Measurements from ENCODE around the gene FAM174C.

Gene FAM174C

DNA sequence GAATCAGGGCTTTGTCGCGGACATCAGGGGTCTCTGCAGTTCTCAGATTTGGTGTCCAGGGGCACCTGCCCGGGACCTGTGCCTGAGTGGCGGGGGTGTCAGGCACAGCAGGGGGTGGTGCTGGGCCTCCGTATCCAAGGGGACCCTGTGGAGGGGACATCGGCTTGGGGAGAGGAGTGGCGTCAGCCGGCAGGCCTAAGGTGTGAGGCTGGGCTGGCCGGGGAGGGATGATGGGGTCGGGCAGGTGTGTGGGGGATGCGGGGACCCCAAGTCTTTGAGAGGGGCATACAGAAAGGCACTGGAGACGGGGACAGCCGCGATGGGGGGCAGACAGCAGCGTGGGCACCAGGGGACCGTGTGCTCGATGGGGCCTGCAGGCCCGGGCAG, 12.9 kb downstream of the FAM174C start:
- no peak overlapping the region for H3K4me3 ChIP-seq (ENCODE audit: low read length)
- H3K79me2 ChIP-seq (ENCODE audit: low read length): no peaks in the 10 kb centered on the region
- no peaks in the 10 kb centered on the region for H3K9me3 ChIP-seq (ENCODE audit: insufficient read depth, low read length)
- TF ChIP-seq EZH2phosphoT487 (IDR thresholded peaks at IDR 0.05; ENCODE audit: low read depth) (no peak), CTCF (IDR thresholded peaks at IDR 0.05; ENCODE audit: low read depth, low read length) (no peak)
- no peak overlapping the region for H2AFZ ChIP-seq (ENCODE audit: low read depth, low read length)
- H3K27me3 ChIP-seq (ENCODE audit: low read depth, low read length): peaks cover 25% of the 10 kb centered on the region
- H4K20me1 ChIP-seq (ENCODE audit: insufficient read depth, low read length): no peaks in the 10 kb centered on the region
- H3K9ac ChIP-seq (ENCODE audit: low read length): no peak overlapping the region
- H3K4me2 ChIP-seq (ENCODE audit: low read length): no peak overlapping the region
- peaks cover 37% of the 10 kb centered on the region for H3K4me1 ChIP-seq (ENCODE audit: low read length)
- H3K27ac ChIP-seq (ENCODE audit: low read length): no peak overlapping the region
- H3K36me3 ChIP-seq (replicated peaks; ENCODE audit: low read depth, low read length): no peaks in the 10 kb centered on the region

GRCh38 chr19:1288833-1289685, 13.7 kb downstream of the FAM174C start:
- Histone ChIP-seq H3K9ac (ENCODE audit: low read length) (no peak overlapping the region), H3K27me3 (ENCODE audit: low read depth, low read length) (peaks cover 26% of the 10 kb centered on the region), H4K20me1 (ENCODE audit: insufficient read depth, low read length) (no peaks in the 10 kb centered on the region), H3K9me3 (ENCODE audit: insufficient read depth, low read length) (no peaks in the 10 kb centered on the region), H3K36me3 (replicated peaks; ENCODE audit: low read depth, low read length) (no peaks in the 10 kb centered on the region), H3K4me1 (ENCODE audit: low read length) (peaks cover 37% of the 10 kb centered on the region), H2AFZ (ENCODE audit: low read depth, low read length) (no peak overlapping the region; the same call in 1 of the 2 replicates), H3K4me2 (ENCODE audit: low read length) (peak overlapping the region; percentile 94), H3K4me3 (ENCODE audit: low read length) (no peak overlapping the region), H3K27ac (ENCODE audit: low read length) (no peak overlapping the region), H3K79me2 (ENCODE audit: low read length) (no peaks in the 10 kb centered on the region)
- TF ChIP-seq EZH2phosphoT487 (IDR thresholded peaks at IDR 0.05; ENCODE audit: low read depth) (no peak), CTCF (IDR thresholded peaks at IDR 0.05; ENCODE audit: low read depth, low read length) (no peak)

GRCh38 chr19:1289686-1290025, 14.3 kb downstream of the FAM174C start:
- no peaks in the 10 kb centered on the region for H3K9me3 ChIP-seq (ENCODE audit: insufficient read depth, low read length)
- H3K4me2 ChIP-seq (ENCODE audit: low read length): peak overlapping the region; percentile 94
- no peaks in the 10 kb centered on the region for H3K36me3 ChIP-seq (replicated peaks; ENCODE audit: low read depth, low read length)
- H4K20me1 ChIP-seq (ENCODE audit: insufficient read depth, low read length): no peaks in the 10 kb centered on the region
- no peak overlapping the region; the same call in 1 of the 2 replicates for H3K9ac ChIP-seq (ENCODE audit: low read length)
- no peak overlapping the region for H3K27ac ChIP-seq (ENCODE audit: low read length)
- H3K27me3 ChIP-seq (ENCODE audit: low read depth, low read length): peaks cover 29% of the 10 kb centered on the region
- TF ChIP-seq EZH2phosphoT487 (IDR thresholded peaks at IDR 0.05; ENCODE audit: low read depth): no peak
- peak; percentile 45 for TF ChIP-seq CTCF (IDR thresholded peaks at IDR 0.05; ENCODE audit: low read depth, low read length)
- peaks cover 37% of the 10 kb centered on the region for H3K4me1 ChIP-seq (ENCODE audit: low read length)
- H3K79me2 ChIP-seq (ENCODE audit: low read length): no peaks in the 10 kb centered on the region
- no peak overlapping the region; the same call in 1 of the 2 replicates for H2AFZ ChIP-seq (ENCODE audit: low read depth, low read length)
- H3K4me3 ChIP-seq (ENCODE audit: low read length): peak overlapping the region; percentile 74; the same call in 1 of the 2 replicates

DNA sequence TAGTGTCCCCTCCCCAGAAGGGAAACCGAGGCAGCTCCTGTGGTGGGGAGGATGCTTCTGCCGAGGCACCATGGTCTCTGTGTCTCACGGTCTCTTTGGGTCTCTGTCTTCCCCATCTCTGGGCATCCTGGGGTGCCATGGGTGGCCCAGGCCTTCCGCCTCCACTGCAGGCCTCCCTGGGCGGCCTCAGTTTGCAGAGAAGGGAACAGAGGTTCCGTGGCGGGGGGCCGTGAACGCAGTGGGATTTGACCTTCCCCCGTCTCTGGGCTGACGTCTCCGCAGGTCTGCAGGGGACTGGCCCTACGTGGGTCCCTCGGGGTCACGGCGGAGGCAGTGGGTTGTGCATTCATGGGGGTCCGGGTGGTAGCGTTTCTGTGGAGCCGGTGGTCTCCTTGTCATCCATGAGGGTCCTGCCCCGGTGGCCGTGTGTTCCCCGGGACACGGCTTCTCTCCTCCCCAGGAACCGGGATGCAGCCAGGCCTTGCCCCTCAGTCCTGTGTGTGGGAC, 14.9 kb downstream of the FAM174C start:
- Histone ChIP-seq H3K4me3 (ENCODE audit: low read length) (peak overlapping the region; percentile 74; the same call in 1 of the 2 replicates), H3K27me3 (ENCODE audit: low read depth, low read length) (peaks cover 30% of the 10 kb centered on the region), H3K4me2 (ENCODE audit: low read length) (peak overlapping the region; percentile 94), H2AFZ (ENCODE audit: low read depth, low read length) (0 out of 2 replicates have a peak overlapping the region, but pooled peaks have one; percentile 26), H3K27ac (ENCODE audit: low read length) (no peak overlapping the region), H3K9me3 (ENCODE audit: insufficient read depth, low read length) (no peaks in the 10 kb centered on the region), H3K36me3 (replicated peaks; ENCODE audit: low read depth, low read length) (no peaks in the 10 kb centered on the region), H3K9ac (ENCODE audit: low read length) (peak overlapping the region; percentile 12; the same call in 1 of the 2 replicates), H4K20me1 (ENCODE audit: insufficient read depth, low read length) (no peaks in the 10 kb centered on the region), H3K79me2 (ENCODE audit: low read length) (no peaks in the 10 kb centered on the region), H3K4me1 (ENCODE audit: low read length) (peaks cover 37% of the 10 kb centered on the region)
- TF ChIP-seq EZH2phosphoT487 (IDR thresholded peaks at IDR 0.05; ENCODE audit: low read depth) (no peak), CTCF (IDR thresholded peaks at IDR 0.05; ENCODE audit: low read depth, low read length) (no peak)

Data from OCI-LY3 (cell line).